Measurements from ENCODE around the gene SLAMF7.
A peak's percentile ranks its signal among the peaks of the same experiment; 100 is the strongest.

Gene SLAMF7

DNA sequence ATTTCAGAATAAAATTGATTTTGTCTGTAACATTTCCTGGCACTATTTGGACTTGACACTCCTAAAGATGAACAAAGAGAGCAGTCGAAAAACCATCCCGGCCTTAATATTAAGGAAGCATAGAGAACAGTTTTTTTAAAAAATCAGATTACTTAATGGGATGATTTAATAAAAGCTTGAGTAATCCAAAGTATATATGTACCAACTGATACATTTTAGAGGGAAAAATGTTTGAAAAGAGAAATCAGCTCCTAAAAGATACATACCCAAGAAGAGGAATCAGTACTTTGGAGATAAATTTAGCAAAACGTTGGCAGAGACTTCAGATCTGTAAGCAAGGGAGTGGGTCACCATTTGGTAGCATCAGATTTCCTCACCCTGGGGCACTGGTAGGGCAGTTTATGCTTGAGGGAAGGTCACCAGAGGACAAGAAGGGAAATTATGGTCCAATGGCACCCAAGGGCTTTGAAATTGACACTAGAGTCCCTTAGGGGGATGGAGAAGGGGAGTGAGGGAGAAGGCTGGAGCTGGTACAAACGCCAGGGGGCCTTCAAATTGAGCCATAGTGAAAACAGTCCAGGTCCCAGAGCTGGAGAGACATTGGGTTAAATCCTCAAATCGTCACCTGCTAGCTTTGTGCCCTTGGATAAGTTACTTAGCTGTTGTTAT is 5.9 kb downstream of the SLAMF7 start:
- no peak for DNase-seq (ENCODE audit: low read depth in 4 of 4, low spot score in 1 of 4)

GRCh38 chr1:160745551-160745950 is 6.5 kb downstream of the SLAMF7 start:
- no peak for DNase-seq (ENCODE audit: low read depth in 4 of 4, low spot score in 1 of 4)

GRCh38 chr1:160746836-160747500 is 7.9 kb downstream of the SLAMF7 start:
- no peak for DNase-seq (ENCODE audit: low read depth in 4 of 4, low spot score in 1 of 4)

GRCh38 chr1:160747717-160748116 is 8.7 kb downstream of the SLAMF7 start:
- no peak for DNase-seq (ENCODE audit: low read depth in 4 of 4, low spot score in 1 of 4)

DNA sequence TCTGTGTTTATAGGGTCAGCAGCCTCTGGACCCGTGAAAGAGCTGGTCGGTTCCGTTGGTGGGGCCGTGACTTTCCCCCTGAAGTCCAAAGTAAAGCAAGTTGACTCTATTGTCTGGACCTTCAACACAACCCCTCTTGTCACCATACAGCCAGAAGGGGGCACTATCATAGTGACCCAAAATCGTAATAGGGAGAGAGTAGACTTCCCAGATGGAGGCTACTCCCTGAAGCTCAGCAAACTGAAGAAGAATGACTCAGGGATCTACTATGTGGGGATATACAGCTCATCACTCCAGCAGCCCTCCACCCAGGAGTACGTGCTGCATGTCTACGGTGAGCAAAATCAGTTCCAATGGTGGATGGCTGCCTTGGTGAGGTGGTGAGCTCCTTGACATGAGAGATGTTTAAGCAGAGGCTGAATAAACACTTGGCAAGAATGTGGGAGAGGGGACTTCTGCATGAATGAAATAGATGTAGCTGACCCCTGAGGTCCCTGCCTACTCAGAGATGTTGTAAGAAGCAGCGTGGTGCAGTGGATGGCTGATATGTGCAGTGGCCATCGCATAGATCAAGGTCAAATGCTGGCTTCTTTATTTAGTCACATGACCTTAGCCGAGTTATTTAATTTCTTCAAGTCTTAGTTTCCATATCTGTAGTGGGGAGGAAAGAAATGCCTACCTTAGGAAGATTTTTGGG is 9.3 kb downstream of the SLAMF7 start:
- no peak for DNase-seq (ENCODE audit: low read depth in 4 of 4, low spot score in 1 of 4)

DNA sequence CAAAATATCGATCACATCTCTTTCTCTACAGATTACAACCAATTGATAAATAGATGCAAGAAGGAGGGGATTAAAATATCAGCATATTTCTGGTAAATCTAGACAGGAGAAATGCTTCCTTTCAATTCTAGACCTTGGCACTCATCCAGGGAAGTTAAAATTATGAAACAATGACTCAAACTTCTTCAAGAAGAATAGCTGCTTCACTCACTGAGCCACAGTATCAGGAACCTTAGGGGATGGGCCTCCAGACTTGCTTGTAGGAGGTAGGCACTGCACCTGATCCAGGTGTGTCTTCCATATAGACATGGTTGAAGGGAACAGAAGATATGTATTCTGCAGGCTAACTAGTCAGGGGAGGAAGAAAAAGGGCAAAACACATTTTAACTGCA is 9.8 kb downstream of the SLAMF7 start:
- DNase-seq (ENCODE audit: low read depth in 4 of 4, low spot score in 1 of 4) = no peak

GRCh38 chr1:160750608-160751007 is 11.6 kb downstream of the SLAMF7 start:
- no peak for DNase-seq (ENCODE audit: low read depth in 4 of 4, low spot score in 1 of 4)

DNA sequence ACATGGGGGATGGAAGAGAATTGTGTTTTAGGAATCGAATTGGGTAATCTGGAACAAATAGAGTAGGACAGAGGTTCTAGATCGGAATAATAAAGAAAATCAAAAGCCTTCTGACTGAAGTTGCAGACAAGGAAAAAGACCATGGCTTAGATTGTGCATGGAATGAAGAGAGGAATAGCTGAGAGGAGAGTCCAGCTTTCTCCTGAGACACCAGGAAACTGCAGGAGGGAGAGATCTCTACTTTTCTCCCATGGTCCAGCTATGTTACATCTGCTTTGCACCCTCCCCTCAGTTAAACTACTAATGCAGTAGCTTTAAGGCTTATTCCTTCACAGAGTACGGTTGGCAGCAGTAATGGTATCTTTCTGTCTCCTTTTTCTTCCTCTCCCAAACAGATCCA is 13.4 kb downstream of the SLAMF7 start:
- DNase-seq (ENCODE audit: low read depth in 4 of 4, low spot score in 1 of 4) = no peak

- DNase-seq (ENCODE audit: low read depth in 4 of 4, low spot score in 1 of 4) = no peak
Observed at GRCh38 chr1:160752924-160753323, 13.9 kb downstream of the SLAMF7 start.

- no peak for DNase-seq (ENCODE audit: low read depth in 4 of 4, low spot score in 1 of 4)
Observed at GRCh38 chr1:160753594-160753993, 14.5 kb downstream of the SLAMF7 start.

- no peak for DNase-seq (ENCODE audit: low read depth in 4 of 4, low spot score in 1 of 4)
Observed at GRCh38 chr1:160755461-160755860, 16.4 kb downstream of the SLAMF7 start.

DNA sequence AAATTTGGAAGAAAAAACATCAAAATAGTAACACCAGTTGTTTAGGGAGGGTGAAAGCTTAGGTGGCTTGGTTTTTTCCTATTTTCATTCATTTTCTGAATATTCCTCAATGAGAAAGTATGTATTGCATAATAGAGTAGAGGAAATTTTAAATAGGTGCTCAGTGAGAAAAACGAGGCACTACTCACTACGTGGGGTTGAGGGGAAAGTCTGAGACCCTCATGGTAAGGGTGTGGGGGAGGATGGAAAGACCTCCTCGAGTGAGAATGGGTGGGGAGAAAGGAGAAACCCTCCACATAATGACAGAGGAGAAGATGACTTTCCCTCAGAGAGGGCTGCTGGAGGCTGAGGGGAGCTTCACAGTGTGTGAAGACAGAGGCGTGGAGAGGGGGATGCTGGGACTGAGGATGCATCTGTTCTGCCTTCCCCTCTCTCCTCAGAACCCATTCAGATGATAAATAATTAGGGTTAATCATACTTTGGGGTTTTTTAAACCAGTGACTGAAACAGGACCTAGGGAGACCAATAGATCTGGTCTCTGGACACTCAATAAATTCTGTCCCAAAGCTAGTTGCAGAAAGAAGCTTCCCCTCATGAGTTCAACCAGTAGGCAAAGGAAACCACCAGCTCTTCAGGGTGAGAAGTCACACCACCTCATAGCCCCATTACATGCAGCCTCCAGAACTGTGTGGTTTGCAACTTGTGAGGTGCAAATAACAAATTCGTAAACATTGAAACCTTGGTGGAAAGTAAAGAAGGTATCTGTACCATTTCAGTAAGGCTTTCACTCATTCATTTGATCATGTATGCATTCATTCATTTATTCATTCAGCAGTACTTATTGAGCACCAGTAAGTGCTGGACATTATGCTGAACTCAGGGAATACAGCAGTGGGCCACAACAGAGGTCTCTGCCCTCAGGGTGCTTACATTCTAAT is 17.1 kb downstream of the SLAMF7 start:
- DNase-seq (ENCODE audit: low read depth in 4 of 4, low spot score in 1 of 4) = no peak

DNA sequence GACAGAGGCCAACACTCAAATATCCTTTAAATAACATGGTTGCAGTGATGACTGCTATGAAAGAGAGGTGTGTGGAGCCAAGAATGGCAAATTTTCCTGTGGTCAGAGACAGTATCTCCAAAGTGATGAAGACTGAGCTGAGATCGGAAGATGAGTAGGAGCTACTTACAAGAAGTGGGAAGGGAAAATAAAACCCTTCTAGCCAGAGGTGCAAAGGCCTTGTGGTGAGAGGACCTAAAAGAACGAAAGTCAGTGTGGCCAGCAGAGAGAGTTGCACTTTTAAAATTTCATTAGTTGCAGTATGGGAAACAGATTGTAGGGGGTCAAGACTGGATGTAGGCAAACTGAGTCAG is 17.8 kb downstream of the SLAMF7 start:
- no peak for DNase-seq (ENCODE audit: low read depth in 4 of 4, low spot score in 1 of 4)

- DNase-seq (ENCODE audit: low read depth in 4 of 4, low spot score in 1 of 4) = no peak
Observed at GRCh38 chr1:160758521-160758920, 19.5 kb downstream of the SLAMF7 start.

- no peak for DNase-seq (ENCODE audit: low read depth in 4 of 4, low spot score in 1 of 4)
Observed at GRCh38 chr1:160759740-160760139, 20.7 kb downstream of the SLAMF7 start.

- DNase-seq (ENCODE audit: low read depth in 4 of 4, low spot score in 1 of 4) = no peak
Observed at GRCh38 chr1:160761046-160761445, 22.0 kb downstream of the SLAMF7 start.

GRCh38 chr1:160761886-160762285 is 22.8 kb downstream of the SLAMF7 start:
- no peak for DNase-seq (ENCODE audit: low read depth in 4 of 4, low spot score in 1 of 4)

DNA sequence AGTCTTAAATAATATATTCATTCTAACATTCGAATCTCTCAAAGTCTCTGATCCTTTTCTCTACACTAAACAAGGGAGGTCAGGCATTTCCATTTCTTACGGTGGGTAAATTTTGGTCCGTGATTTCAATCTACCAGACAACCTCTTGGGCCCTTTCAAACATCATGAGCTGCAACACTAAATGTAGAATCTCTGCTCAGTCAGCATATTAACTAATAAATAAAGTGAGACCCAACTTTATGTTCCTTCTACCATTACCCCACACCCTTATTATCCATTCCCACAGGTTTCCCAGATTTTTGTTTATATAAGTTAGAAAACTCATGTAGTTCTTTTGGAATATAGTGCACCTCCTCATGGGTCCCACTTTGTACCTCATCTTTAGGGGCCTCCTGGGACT is 24.9 kb downstream of the SLAMF7 start:
- DNase-seq (ENCODE audit: low read depth in 4 of 4, low spot score in 1 of 4) = no peak

- peak in 2 of 4 experiments; percentile 25 to 27 for DNase-seq (ENCODE audit: low read depth in 4 of 4, low spot score in 1 of 4)
Observed at GRCh38 chr1:160767395-160768294, 28.6 kb downstream of the SLAMF7 start.

DNA sequence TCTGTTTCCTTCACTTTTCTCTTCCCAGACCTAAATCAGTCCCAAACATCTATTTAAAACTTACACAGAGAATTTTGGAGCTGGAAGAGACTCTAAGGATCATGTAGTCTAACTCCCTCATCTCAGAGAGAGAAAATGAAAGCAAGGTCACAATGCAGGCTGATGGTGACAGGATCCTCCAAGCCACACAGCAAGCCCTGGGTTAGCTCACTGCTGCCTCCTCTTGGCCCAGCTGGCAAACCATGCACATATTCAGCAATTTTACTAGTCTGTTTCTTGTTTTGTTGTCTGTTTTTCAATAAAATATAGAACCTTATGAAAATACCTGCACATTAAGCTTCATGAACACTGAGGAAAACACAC is 29.2 kb downstream of the SLAMF7 start:
- DNase-seq (ENCODE audit: low read depth in 4 of 4, low spot score in 1 of 4) = peak; percentile 55 to 76 (median 65)

Data from stimulated activated CD4-positive, alpha-beta T cell treated with anti-CD3 and anti-CD28 coated beads, Interleukin-1b, Interleukin-23, amount 100 ng/mL, for 24 hours (primary cell).